HL-60 (cell line): ENCODE data around the gene TANC1.

Source experiments
- DNase-seq, 2 experiments: peaks; one replicate each; pipeline ENCODE4 v3.0.0-alpha.2; 2010 to 2020; ENCODE audit warnings: low read depth in 1 of 2, low spot score in 1 of 2
- H3K27ac ChIP-seq: fragments of 250-450 bp; sonication (Bioruptor Pico); replicated peaks from 2 replicates; pipeline ENCODE4 v1.5.1; 2020; ENCODE audit warnings: mild to moderate bottlenecking, moderate library complexity
- H3K27me3 ChIP-seq: fragments of 250-450 bp; sonication (Bioruptor Pico); 2 replicates; pipeline ENCODE4 v1.5.1; 2021; ENCODE audit warnings: mild to moderate bottlenecking, moderate library complexity; ENCODE audit not compliant: insufficient read depth, poor library complexity, severe bottlenecking
- H3K4me3 ChIP-seq: replicated peaks from 2 replicates; pipeline ENCODE4 v1.5.1; 2011; ENCODE audit warnings: mild to moderate bottlenecking, control low read depth, low read length; ENCODE audit not compliant: insufficient read depth
- CTCF ChIP-seq: IDR thresholded peaks from one replicate; pipeline ENCODE4 v1.5.1; 2011; ENCODE audit warnings: low read length, control low read depth, inconsistent platforms; ENCODE audit not compliant: insufficient read depth
- GABPA ChIP-seq: IDR thresholded peaks from 2 replicates; pipeline ENCODE4 v1.6.1; 2012; ENCODE audit warnings: low read depth
- POLR2AphosphoS5 ChIP-seq: IDR thresholded peaks from 2 replicates; pipeline ENCODE4 v1.6.1; 2012; ENCODE audit warnings: low read depth
- REST ChIP-seq: IDR thresholded peaks from 2 replicates; pipeline ENCODE4 v1.6.1; 2012; ENCODE audit warnings: low read depth; ENCODE audit not compliant: insufficient replicate concordance
- SPI1 ChIP-seq: IDR thresholded peaks from 2 replicates; pipeline ENCODE4 v1.6.1; 2012; ENCODE audit warnings: low read depth, mild to moderate bottlenecking, borderline replicate concordance

TANC1 gene

DNA sequence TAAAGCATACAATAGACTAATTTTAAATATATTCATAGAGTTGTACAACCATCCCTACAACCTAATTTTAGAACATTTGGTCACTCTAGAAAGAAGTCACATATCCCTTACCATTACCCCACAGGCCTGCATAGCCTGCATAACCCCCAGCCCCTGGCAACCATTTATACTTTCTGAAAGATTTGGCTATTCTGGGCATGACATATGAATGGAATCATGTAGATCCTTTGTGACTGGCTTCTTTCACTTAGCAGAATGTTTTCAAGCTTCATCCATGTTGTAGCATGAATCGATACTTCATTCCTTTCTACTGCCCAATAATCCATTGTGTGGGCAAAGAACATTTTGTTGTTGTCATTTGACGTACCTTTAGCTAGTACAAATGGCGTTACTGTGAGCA, 166.5 kb downstream of the TANC1 start:
- TF ChIP-seq SPI1 (no peak), GABPA (no peak), CTCF (no peak), POLR2AphosphoS5 (no peak), REST (no peak)
- no peaks in the 10 kb centered on the region for H3K27me3 ChIP-seq
- no peak overlapping the region for H3K4me3 ChIP-seq
- H3K27ac ChIP-seq, result no peak overlapping the region
- no peak for DNase-seq

DNA sequence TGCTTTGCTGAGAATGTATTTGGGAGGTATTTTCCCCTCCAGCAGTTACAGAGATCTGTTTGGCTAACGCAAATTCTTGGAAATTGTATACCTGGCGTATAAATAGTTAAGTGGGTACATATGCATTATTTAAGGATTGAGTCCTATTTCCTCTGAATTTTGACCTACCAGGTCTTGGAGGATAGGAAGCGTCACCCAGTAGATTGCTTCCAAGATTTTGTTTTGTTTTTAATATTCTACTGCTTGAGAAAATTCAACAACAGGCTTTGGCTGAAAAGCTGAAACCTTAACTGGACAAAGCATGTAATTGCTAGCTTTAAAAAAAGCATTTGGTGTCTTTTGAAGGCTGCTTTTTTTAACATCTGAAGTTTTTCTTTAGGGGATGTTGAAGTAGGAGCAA, 168.0 kb downstream of the TANC1 start:
- no peak for DNase-seq
- no peak overlapping the region for H3K4me3 ChIP-seq
- no peaks in the 10 kb centered on the region for H3K27me3 ChIP-seq
- no peak for TF ChIP-seq GABPA
- TF ChIP-seq REST, result no peak
- no peak for TF ChIP-seq CTCF
- TF ChIP-seq SPI1, result no peak
- TF ChIP-seq POLR2AphosphoS5, result no peak
- H3K27ac ChIP-seq, result no peak overlapping the region

- no peak overlapping the region for H3K4me3 ChIP-seq
- no peaks in the 10 kb centered on the region for H3K27me3 ChIP-seq
- no peak for DNase-seq
- no peak overlapping the region for H3K27ac ChIP-seq
- no peak for TF ChIP-seq REST
Measured at GRCh38 chr2:159137511-159138241, 169.2 kb downstream of the TANC1 start.
